GM13976 (cell line): ENCODE results near the gene ABHD12.

Experiments
- DNase-seq: peaks from one replicate; pipeline ENCODE4 v3.0.0; 2012; ENCODE audit warnings: low spot score
- in situ Hi-C: fragments of 300-500 bp; cut with MboI; formaldehyde crosslinking; loops from one replicate; pipeline ENCODE4 v1.12.0; 2022; ENCODE audit warnings: low sequenced_read_pairs, mixed read lengths, inconsistent platforms; ENCODE audit not compliant: unreplicated experiment
- TF ChIP-seq, protein P1 (sequence below): IDR thresholded peaks from 2 replicates; pipeline ENCODE4 v1.5.1; 2012; ENCODE audit warnings: borderline replicate concordance, mild to moderate bottlenecking; ENCODE audit not compliant: insufficient read depth; ENCODE audit errors: extremely low read depth, missing control alignments, control extremely low read depth

The ABHD12 gene

DNA sequence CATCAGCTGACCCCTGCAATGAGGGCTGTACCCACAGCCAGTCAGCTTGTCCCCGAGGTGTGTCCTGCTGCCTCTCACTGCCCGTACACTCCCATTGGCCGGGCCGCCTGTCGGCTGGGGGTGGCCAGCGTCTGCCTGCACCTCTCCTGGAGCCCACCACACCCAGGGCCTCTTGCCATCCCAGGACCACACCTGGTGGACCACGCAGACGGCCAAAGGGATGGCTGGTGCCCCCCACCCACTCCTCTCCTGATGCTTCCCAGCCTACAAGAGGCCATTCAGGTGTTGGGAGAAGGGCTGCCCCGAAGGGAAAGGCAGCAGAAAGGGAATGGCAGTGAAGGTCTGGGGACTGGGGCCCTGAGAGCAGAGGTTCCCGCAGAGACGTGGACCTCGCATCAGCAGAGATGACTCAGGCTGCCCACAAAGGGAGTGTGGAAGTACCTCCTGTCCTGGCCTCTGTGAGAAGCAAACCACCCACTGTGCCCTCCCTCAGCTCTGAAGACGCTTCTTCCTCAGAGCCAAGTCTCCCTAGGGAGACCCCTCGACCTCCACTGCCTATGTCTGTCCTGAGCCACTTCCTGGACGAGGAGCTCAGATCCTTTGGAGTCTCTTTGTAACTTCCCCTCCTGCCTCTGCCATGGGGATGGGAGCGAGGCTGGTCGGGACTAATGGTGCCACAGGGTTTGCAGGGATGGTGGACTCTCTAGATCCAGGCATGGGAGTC is 81.8 kb downstream of the ABHD12 start:
- in situ Hi-C loops: no loop called here
- DNase-seq: no peak
- TF ChIP-seq, protein P1, sequence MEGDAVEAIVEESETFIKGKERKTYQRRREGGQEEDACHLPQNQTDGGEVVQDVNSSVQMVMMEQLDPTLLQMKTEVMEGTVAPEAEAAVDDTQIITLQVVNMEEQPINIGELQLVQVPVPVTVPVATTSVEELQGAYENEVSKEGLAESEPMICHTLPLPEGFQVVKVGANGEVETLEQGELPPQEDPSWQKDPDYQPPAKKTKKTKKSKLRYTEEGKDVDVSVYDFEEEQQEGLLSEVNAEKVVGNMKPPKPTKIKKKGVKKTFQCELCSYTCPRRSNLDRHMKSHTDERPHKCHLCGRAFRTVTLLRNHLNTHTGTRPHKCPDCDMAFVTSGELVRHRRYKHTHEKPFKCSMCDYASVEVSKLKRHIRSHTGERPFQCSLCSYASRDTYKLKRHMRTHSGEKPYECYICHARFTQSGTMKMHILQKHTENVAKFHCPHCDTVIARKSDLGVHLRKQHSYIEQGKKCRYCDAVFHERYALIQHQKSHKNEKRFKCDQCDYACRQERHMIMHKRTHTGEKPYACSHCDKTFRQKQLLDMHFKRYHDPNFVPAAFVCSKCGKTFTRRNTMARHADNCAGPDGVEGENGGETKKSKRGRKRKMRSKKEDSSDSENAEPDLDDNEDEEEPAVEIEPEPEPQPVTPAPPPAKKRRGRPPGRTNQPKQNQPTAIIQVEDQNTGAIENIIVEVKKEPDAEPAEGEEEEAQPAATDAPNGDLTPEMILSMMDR: no peak

DNA sequence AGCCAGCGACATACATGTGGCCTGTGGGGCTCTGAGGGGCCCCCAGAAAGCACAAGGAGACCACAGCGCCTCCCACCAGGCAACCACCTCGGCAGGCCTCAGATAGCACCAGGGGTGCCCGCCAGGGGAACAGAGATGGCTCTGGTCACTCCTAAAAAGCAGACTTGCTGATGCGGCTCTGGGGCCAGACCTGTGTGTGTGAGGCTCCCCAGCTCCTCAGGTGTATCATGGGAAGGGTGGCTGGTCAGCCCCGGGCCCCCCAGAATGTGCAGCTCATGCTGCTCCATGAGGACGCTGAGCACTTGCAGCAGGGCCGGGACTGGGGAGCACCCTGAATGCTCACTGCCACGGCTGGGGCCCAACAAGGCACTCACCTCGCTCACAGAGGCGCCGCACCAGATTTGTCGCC is 82.5 kb downstream of the ABHD12 start:
- in situ Hi-C loops: no loop called here
- TF ChIP-seq, protein P1: no peak
- DNase-seq: no peak

DNA sequence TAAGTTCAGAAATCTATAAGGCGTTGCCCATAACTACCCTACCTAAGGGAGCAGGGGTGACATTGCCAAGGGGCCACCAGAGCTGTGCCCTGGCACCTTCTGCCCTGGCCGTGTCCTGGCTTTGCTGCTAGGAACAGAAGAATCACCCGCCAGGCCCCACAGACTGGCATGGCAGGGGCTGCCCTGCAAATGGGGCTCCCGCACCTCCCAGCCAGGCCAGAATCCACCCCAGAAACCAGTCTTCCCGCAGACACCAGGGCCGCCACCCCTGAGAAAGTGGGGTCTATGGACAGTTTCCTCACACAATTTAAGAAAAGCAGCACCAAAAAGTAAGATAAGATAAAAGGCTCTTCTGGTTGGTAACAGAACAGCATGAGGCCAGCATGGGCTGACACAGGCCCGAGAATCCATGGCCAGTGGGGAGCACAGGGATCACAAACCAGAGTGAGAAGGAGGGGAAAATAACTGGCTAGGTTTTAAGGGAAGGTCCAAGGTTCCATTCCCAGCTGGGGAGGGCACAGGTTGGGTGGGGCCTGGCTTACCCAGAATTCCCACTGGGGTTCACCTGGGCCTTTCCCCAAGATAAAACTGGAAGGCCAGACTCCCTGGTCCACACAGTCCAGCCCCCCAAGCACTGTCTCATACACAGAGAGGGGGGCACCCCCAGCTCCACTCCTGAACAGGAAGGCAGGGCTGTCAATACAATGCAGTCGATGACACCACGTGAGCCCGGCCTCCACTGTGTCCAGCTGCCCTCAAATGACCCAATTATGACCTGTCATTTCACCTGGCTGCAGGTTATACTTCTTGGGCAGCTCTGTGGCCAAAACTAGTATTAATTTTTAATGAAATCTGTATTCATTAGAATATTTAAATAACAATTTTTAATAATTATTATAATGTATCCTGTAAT is 83.4 kb downstream of the ABHD12 start:
- TF ChIP-seq, protein P1: no peak
- DNase-seq: no peak
- in situ Hi-C loops: no loop called here

DNA sequence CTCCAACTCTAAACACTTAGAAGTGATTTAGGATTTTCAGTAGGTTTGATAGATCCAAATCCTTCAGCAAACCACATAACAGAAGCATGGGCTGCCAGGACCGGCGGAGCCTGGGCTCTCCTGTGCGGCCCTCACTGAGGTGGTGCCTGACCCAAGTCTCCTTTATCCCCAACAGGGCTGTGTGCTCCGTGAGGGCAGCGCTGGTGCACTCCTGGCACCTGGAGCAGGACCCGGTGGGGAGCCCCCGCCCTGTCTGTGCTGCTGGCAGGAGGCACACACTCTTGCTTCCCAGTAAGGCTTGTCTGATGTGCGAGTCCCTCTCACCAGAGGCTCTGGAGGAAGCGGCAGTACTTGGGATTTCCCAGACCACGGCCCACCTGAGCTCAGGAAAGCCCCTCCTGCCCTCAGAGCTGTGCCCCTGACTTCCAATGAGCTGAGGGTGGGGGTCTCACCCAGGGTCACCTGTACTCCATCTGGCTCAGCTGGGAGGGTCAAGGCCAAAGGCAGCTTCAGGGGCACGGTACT is 86.5 kb downstream of the ABHD12 start:
- DNase-seq: no peak
- in situ Hi-C loops: no loop called here
- TF ChIP-seq, protein P1: no peak

DNA sequence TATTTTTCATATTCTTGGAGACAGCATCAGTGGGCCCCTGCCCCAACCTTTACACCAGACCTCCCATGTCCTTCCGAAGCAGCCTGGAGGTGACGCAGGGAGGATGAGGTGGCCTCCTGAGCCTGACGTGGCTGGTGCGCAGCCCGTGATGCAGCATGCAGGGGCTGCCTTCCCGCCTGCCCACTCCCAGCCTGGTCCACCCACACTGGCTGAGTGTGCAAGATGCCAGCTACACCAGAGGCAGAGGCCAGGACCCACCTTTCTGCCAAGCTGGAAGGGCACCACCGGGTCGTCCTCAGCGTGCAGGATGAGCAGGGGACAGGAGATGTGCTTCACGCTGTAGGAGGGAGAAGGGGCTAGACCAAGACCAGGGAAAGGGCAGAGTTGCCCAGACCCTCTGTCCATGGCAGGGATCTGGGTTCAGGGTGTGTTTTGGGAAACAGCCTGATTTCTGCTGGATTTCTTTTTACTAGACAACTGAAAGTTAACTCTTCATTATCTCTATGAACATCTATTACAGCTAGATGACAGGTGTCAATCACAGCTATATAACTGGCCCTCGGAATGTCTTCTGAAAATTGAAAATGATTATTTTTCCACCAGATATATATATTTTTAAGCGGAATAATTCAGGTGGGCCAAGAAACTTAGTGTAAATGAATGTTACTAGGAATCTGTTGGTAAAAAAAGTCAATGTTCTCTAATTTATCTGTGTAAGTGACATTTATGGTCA is 87.2 kb downstream of the ABHD12 start:
- in situ Hi-C loops: no loop called here
- no peak for DNase-seq
- TF ChIP-seq, protein P1: no peak

DNA sequence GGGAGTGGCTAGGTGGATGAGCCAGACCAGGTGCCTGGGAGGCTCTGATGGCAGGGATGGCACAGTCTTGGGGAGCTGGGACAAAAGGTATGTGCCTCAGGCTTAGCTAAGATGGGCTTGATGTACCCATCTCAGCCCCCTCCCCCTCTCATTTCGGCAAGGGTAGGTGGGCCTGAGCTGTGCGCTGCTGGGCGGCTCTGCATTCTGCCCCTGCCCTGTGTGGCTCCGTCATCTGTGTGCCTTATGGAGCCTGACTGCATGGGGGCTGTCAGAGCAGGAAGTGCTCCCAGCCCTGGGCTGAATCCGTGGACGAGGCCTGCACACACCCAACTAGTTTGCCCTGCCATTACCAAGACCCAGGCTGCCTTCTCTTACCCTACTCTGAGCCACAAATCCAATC is 88.0 kb downstream of the ABHD12 start:
- in situ Hi-C loops: no loop called here
- DNase-seq: no peak
- TF ChIP-seq, protein P1: no peak
